Choroid plexus epithelial cell (primary cell): ENCODE measurements around the gene CAMK1G.

Experiments used
- DNase-seq: peaks from one replicate; pipeline ENCODE4 v3.0.0-alpha.2; 2010; ENCODE audit warnings: low read depth
- H3K4me3 ChIP-seq: 2 replicates; pipeline ENCODE4 v1.5.1; 2011; ENCODE audit warnings: low read depth, mild to moderate bottlenecking, control low read depth, low read length, moderate library complexity
- CTCF ChIP-seq: conservative IDR thresholded peaks from 2 replicates; pipeline ENCODE4 v1.5.1; 2011; ENCODE audit warnings: low read depth, mild to moderate bottlenecking, control low read depth, inconsistent platforms, low read length, moderate library complexity

The CAMK1G gene

GRCh38 chr1:209617755-209618154, 34.2 kb downstream of the CAMK1G start:
- no peak overlapping the region for H3K4me3 ChIP-seq
- no peak for TF ChIP-seq CTCF
- DNase-seq = no peak

GRCh38 chr1:209618291-209618690, 34.8 kb downstream of the CAMK1G start:
- TF ChIP-seq CTCF = no peak
- no peak overlapping the region for H3K4me3 ChIP-seq
- DNase-seq = no peak

- no peak for TF ChIP-seq CTCF
- no peak for DNase-seq
- H3K4me3 ChIP-seq = no peak overlapping the region
Observed at GRCh38 chr1:209618756-209619420, 35.4 kb downstream of the CAMK1G start.

DNA sequence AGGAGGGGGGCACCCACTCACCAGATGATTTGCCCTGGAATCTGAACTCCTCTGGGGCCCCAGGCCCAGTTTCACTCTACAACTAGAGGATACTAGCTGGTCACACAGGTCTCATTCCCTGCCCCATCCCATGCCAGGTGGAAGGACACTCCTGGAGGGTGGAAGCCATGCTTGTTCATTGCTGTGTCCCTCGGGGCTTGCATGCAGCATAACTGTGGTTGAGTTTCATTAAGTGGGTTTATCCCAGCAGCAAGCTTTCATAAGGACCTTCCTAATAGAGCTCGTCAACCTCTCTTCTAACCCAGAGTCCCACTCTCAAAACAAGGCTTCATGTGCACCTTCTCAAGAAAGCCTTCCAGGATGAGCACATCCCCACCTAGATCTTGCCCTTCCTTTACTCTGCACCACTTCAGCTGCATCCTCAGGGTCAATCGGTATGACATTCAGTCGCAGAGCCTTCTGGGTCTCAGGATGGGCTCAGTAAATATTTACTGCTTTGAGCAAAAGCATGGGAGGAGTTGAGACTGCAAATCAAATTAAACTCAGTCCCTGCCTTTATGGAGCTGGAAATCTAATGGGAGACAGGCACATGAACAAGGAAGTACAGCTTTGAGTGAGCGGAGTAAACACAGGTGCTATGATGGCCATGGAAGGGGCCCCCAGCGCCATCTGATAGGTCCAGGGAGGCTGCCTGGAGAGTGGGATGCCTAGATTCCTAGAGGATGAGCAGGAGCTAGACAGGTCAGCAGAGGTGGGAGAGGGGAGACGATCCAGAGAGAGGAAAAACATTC, 36.4 kb downstream of the CAMK1G start:
- H3K4me3 ChIP-seq = no peak overlapping the region
- no peak for DNase-seq
- TF ChIP-seq CTCF = no peak

DNA sequence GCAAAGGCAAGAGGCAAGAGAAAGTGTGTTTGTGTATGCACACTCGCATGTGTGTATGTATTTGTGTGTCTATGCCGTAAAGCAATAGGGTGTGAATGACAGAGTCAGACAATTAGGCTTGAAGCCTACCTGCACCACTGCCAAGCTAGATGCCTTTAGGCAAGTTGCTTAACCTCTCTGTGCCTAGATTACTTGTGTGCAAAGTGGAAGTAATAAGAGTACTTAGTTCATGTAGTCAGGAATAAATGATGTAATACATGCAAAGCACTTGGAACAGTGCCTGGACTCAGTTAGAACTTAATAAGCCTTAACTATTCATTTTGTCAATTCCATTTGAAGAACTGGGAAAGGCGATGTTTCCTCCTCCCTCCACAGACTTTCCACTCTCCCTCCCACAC, 37.0 kb downstream of the CAMK1G start:
- no peak overlapping the region for H3K4me3 ChIP-seq
- DNase-seq = peak; percentile 85
- no peak for TF ChIP-seq CTCF

DNA sequence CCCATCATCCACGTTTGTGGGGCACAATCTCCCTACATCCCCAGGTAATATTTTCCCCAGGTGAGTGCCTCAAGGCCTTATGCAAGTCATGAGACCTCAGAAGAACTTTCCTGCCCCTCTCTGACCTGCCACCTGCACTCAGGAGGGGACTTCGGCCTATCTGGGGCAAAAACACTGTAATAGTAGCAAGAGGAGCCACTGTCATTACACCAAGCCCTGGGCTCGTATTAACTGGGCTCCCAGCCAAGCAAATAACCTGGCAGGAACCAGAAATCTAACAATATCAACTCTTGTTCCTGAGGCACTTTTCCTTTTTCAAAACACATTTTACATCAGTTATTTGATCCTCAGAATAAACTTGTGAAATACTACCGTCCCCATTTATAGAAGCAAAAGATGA, 37.8 kb downstream of the CAMK1G start:
- TF ChIP-seq CTCF = no peak
- no peak for DNase-seq
- H3K4me3 ChIP-seq = no peak overlapping the region
